Immature natural killer cell (primary cell): Measurements from ENCODE around the gene HOMER2. TPM values are rescaled to one million over a fixed set of nuclear protein-coding genes. Genes with fewer than 3 reads are reported as not detected.
A peak's percentile ranks its signal among the peaks of the same experiment; 100 is the strongest.
"Not testable (repeated sequence)": the region's sequence is repeated elsewhere in the genome, so short reads cannot be mapped to it uniquely, and the experiment has no call there.

ENCODE experiments used
- DNase-seq, 3 donors: peaks; one replicate each; pipeline ENCODE4 v3.0.0; 2022; ENCODE audit warnings: mixed read lengths in 1 of 3
- H3K27ac Mint-ChIP-seq, 6 donors: one replicate each; pipeline ENCODE4 v1.8.0; 2020; ENCODE audit warnings: mixed read lengths in 6 of 6, mild to moderate bottlenecking in 5 of 6, inconsistent platforms in 4 of 6, moderate library complexity in 3 of 6
- H3K27me3 Mint-ChIP-seq, 3 donors: one replicate each; pipeline ENCODE4 v1.8.0; 2020 to 2021; ENCODE audit warnings: low read depth in 3 of 3, mild to moderate bottlenecking in 3 of 3, mixed read lengths in 3 of 3, moderate library complexity in 3 of 3, inconsistent platforms in 1 of 3
- H3K36me3 Mint-ChIP-seq, 3 donors: one replicate each; pipeline ENCODE4 v1.8.0; 2020; ENCODE audit warnings: mixed read lengths in 3 of 3, inconsistent platforms in 2 of 3, mild to moderate bottlenecking in 2 of 3
- H3K4me1 Mint-ChIP-seq, 2 donors: one replicate each; pipeline ENCODE4 v1.8.0; 2020; ENCODE audit warnings: inconsistent platforms in 2 of 2, mild to moderate bottlenecking in 2 of 2, mixed read lengths in 2 of 2, moderate library complexity in 1 of 2
- H3K4me3 Mint-ChIP-seq, 5 donors: one replicate each; pipeline ENCODE4 v1.8.0; 2020; ENCODE audit warnings: mild to moderate bottlenecking in 5 of 5, mixed read lengths in 5 of 5, inconsistent platforms in 3 of 5, moderate library complexity in 3 of 5
- H3K9me3 Mint-ChIP-seq, 6 donors: one replicate each; pipeline ENCODE4 v1.8.0; 2020; ENCODE audit warnings: mild to moderate bottlenecking in 6 of 6, mixed read lengths in 6 of 6, inconsistent platforms in 4 of 6, moderate library complexity in 3 of 6
- polyA plus RNA-seq, 3 donors: library from polyadenylated mRNA; unstranded; fragments of 300-500 nt; fragmentation: Illumina TruSeq; gene quantifications; one replicate each; pipeline ENCODE4 v1.2.3, GENCODE V29; 2021

Gene HOMER2
- polyA plus RNA-seq, 3 donors from 2014 or later: 3.4 to 3.5 TPM; not detected in 1

DNA sequence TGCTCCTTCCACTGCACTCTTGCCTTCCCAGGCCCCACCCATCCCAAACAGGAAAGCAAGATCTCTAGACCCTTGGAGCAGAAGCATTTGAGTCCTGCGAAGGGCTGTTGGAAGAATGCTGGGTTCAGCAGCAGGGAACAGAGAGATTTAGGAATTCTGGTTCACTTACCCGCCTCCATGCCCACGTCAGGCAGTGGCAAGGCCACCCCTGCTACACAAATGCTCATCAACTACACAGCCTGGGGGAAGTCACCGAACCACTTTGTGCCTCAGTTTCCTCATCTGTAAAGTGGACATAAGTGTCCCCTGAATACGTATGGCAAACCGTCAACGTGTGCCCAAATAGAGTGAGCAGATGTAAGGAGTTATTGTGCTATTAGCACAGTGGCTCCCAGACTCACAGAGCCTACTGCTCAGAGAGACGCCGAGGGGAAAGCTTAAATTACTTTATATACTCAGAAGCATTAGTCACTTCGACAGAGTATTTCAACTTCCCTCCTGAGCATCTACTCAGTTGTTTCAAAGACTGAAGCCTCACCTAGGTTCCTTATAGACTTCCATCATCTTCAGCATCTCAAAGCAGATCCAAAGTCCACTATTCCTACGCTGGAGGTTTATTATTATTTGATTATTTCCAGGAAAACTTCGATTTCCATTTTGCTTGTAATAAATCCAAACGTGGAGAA, 905 bp downstream of the HOMER2 start:
- Mint-ChIP-seq H3K36me3 (peaks cover 0 to 4% (median 0%) of the 10 kb centered on the region in 3 donors), H3K4me3 (peak overlapping the region in 3 of 5 donors; percentile 69 to 70 (median 70)), H3K27me3 (peaks cover 6 to 9% (median 6%) of the 10 kb centered on the region in 3 donors), H3K4me1 (peaks cover 6 to 7% of the 10 kb centered on the region in 2 donors), H3K27ac (no peak overlapping the region), H3K9me3 (no peaks in the 10 kb centered on the region)
- no peak for DNase-seq

- H3K36me3 Mint-ChIP-seq: peaks cover 0 to 4% (median 0%) of the 10 kb centered on the region in 3 donors
- no peak overlapping the region for H3K27ac Mint-ChIP-seq
- no peak overlapping the region for H3K4me3 Mint-ChIP-seq
- H3K4me1 Mint-ChIP-seq: peaks cover 6 to 7% of the 10 kb centered on the region in 2 donors
- peaks cover 6 to 9% (median 6%) of the 10 kb centered on the region in 3 donors for H3K27me3 Mint-ChIP-seq
- DNase-seq: no peak
- H3K9me3 Mint-ChIP-seq: no peaks in the 10 kb centered on the region
Measured at GRCh38 chr15:82950746-82951370, 1.7 kb downstream of the HOMER2 start.

DNA sequence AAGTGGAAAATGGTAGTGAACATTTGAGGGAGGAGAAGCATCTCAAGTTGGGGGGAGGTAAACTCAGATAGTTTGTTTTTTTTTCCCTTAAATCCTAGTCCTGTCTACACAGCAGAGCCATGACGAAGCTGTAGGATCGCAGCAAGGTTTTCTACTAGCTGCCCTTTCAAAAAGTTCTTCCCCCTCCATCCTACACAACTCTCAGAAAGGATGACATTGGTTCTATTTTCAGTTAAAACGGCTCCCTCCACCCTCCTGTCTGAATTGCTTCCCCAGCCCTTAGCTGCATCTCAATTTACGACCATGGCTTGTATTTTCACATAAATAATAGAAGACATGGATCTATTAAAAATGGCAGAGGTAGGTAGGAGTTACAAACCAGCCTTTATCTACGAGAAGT, 2.2 kb downstream of the HOMER2 start:
- Mint-ChIP-seq H3K4me1 (peaks cover 6 to 7% of the 10 kb centered on the region in 2 donors), H3K36me3 (peaks cover 0 to 4% (median 0%) of the 10 kb centered on the region in 3 donors), H3K9me3 (no peaks in the 10 kb centered on the region), H3K27me3 (peaks cover 6 to 9% (median 6%) of the 10 kb centered on the region in 3 donors), H3K4me3 (no peak overlapping the region), H3K27ac (no peak overlapping the region)
- DNase-seq: no peak

GRCh38 chr15:82946155-82946701, 6.3 kb downstream of the HOMER2 start:
- Mint-ChIP-seq H3K4me1 (no peaks in the 10 kb centered on the region), H3K27me3 (peaks cover 0 to 4% (median 1%) of the 10 kb centered on the region in 3 donors), H3K9me3 (no peaks in the 10 kb centered on the region), H3K4me3 (no peak overlapping the region), H3K36me3 (no peaks in the 10 kb centered on the region), H3K27ac (no peak overlapping the region)
- no peak for DNase-seq

- Mint-ChIP-seq H3K4me3 (no peak overlapping the region), H3K36me3 (no peaks in the 10 kb centered on the region), H3K4me1 (no peaks in the 10 kb centered on the region), H3K9me3 (no peaks in the 10 kb centered on the region), H3K27ac (no peak overlapping the region), H3K27me3 (peaks cover 0 to 4% (median 1%) of the 10 kb centered on the region in 3 donors)
- no peak for DNase-seq
Measured at GRCh38 chr15:82945326-82945725, 7.2 kb downstream of the HOMER2 start.

DNA sequence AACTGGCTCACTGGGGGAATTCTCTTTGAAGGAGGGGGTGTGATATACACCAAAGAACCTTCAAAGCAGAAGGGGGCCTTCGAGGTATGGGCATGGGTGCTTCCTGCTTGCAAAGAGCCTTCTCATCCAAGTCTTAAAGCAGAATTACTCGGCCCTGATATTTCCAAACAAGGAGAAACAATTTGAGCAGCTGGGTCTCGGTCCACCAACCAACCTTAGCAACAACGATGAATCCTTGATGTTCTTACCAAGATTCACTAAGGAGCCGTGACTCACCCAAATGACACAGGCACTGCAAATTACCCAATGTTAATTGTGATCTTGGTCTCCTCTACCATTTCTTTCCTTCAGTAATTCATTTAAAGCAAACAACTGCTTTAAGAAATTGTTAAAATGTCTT, 7.7 kb downstream of the HOMER2 start:
- H3K27ac Mint-ChIP-seq: no peak overlapping the region
- no peaks in the 10 kb centered on the region for H3K9me3 Mint-ChIP-seq
- H3K4me1 Mint-ChIP-seq: no peaks in the 10 kb centered on the region
- H3K27me3 Mint-ChIP-seq: peaks cover 0 to 4% (median 1%) of the 10 kb centered on the region in 3 donors
- no peak for DNase-seq
- no peaks in the 10 kb centered on the region for H3K36me3 Mint-ChIP-seq
- H3K4me3 Mint-ChIP-seq: no peak overlapping the region

- DNase-seq: no peak
- H3K36me3 Mint-ChIP-seq: no peaks in the 10 kb centered on the region
- H3K27ac Mint-ChIP-seq: no peak overlapping the region
- no peaks in the 10 kb centered on the region for H3K9me3 Mint-ChIP-seq
- peaks cover 0 to 4% (median 1%) of the 10 kb centered on the region in 3 donors for H3K27me3 Mint-ChIP-seq
- H3K4me3 Mint-ChIP-seq: no peak overlapping the region
- H3K4me1 Mint-ChIP-seq: no peaks in the 10 kb centered on the region
Measured at GRCh38 chr15:82944056-82944455, 8.5 kb downstream of the HOMER2 start.

GRCh38 chr15:82943176-82943575, 9.3 kb downstream of the HOMER2 start:
- peaks cover 1 to 7% (median 4%) of the 10 kb centered on the region in 3 donors for H3K27me3 Mint-ChIP-seq
- no peaks in the 10 kb centered on the region for H3K36me3 Mint-ChIP-seq
- no peaks in the 10 kb centered on the region for H3K4me1 Mint-ChIP-seq
- DNase-seq: no peak
- H3K9me3 Mint-ChIP-seq: no peaks in the 10 kb centered on the region
- H3K27ac Mint-ChIP-seq: no peak overlapping the region
- H3K4me3 Mint-ChIP-seq: no peak overlapping the region

DNA sequence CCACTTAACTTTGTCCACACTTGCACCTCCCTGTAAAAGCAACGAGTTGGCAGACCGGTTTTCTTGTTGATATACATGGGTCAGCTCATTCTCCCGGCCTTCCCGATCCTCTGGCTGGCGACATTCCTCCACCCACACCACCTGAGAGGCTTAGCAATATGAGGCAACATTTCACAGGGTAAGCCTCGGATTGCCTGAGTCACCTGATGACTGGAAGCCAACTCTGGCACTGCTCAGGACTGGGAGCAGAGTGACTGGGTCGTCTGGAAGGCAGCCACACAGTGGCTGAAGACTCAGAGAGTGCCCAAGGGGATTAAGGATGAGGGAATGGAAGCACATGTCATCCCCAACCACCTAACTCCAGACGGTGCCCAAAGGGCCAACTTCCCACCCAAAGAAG, 9.8 kb downstream of the HOMER2 start:
- H3K27ac Mint-ChIP-seq: no peak overlapping the region
- H3K4me3 Mint-ChIP-seq: no peak overlapping the region
- DNase-seq: no peak
- H3K9me3 Mint-ChIP-seq: no peaks in the 10 kb centered on the region
- H3K27me3 Mint-ChIP-seq: peaks cover 1 to 7% (median 4%) of the 10 kb centered on the region in 3 donors
- H3K4me1 Mint-ChIP-seq: no peaks in the 10 kb centered on the region
- no peaks in the 10 kb centered on the region for H3K36me3 Mint-ChIP-seq

- not testable (repeated sequence) for H3K27ac Mint-ChIP-seq, H3K36me3 Mint-ChIP-seq, H3K27me3 Mint-ChIP-seq, H3K4me3 Mint-ChIP-seq, H3K9me3 Mint-ChIP-seq, H3K4me1 Mint-ChIP-seq, DNase-seq
Measured at GRCh38 chr15:82939678-82940077, 12.8 kb downstream of the HOMER2 start.

DNA sequence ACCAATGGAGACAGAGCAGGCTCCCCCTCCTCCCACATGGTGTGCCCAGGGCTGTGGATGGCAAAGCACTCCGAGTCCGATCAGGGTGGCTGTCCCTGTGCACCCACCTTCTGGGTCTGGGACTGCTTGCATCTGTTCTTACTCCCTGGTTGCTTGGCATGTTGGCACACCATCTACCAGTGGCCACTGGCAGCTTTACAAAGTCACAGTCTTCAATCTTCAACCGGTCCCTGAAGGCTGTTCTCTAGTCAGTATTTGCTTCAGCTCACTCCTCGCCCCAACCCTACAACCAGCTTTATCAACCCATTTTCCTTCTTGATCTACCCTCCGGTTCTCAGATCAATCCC, 14.8 kb downstream of the HOMER2 start:
- DNase-seq: no peak
- Mint-ChIP-seq H3K27me3 (peaks cover 1 to 6% (median 4%) of the 10 kb centered on the region in 3 donors), H3K36me3 (no peaks in the 10 kb centered on the region), H3K9me3 (no peaks in the 10 kb centered on the region), H3K27ac (no peak overlapping the region), H3K4me3 (no peak overlapping the region), H3K4me1 (no peaks in the 10 kb centered on the region)

DNA sequence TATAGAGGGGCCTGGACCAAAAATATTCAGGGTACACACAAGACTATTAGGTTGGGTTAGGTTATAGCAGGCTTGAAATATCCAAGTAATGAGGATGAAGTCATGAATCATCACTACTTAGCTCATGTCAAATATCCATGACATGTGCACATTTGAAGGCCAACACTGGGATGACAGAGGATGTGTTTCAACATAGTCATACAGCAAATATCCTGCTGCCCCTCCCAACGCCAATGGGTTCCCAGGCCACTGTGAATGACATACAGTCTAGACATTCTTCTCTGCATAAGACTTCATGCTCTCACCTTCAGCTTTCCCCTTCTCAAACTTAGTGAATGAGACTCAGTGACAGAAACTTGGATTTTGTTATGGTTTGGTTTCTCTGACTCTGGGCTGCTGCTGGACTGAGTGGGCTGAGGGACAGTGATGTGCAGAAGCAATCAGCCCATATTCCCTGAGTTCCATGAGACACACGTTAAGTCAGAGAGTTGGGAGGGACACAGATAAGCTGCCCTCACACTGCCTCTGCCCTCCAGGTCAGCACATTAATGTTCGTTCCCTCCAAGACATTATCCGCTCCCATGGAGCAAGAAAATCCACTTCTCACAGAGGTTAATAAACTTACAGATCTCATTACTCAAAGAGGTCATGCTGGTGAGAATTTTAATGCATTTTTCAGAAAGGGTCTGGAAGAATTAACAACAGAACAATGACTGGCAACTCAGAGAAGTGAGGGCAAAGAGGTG, 15.4 kb downstream of the HOMER2 start:
- H3K9me3 Mint-ChIP-seq: no peaks in the 10 kb centered on the region
- no peaks in the 10 kb centered on the region for H3K36me3 Mint-ChIP-seq
- no peak for DNase-seq
- H3K27me3 Mint-ChIP-seq: peaks cover 1 to 6% (median 4%) of the 10 kb centered on the region in 3 donors
- H3K4me3 Mint-ChIP-seq: no peak overlapping the region
- H3K4me1 Mint-ChIP-seq: no peaks in the 10 kb centered on the region
- no peak overlapping the region for H3K27ac Mint-ChIP-seq

- Mint-ChIP-seq H3K27me3 (peaks cover 2 to 5% (median 4%) of the 10 kb centered on the region in 3 donors), H3K4me1 (no peaks in the 10 kb centered on the region), H3K9me3 (no peaks in the 10 kb centered on the region), H3K36me3 (no peaks in the 10 kb centered on the region), H3K4me3 (no peak overlapping the region), H3K27ac (no peak overlapping the region)
- DNase-seq: no peak
Measured at GRCh38 chr15:82935382-82935781, 17.1 kb downstream of the HOMER2 start.
